Trophoblast cell (in vitro differentiated cells and primary cell): ENCODE measurements around the gene NADK2.

Experiments used
- DNase-seq, 2 donors: peaks; one replicate each; pipeline ENCODE4 v3.0.0-alpha.2; 2016
- H2AFZ ChIP-seq: 2 replicates; pipeline ENCODE4 v1.6.1; 2013; ENCODE audit warnings: low read length, moderate library complexity, mild to moderate bottlenecking; ENCODE audit not compliant: insufficient read depth, poor library complexity
- H2AK5ac ChIP-seq: 2 replicates; pipeline ENCODE4 v1.6.1; 2013; ENCODE audit warnings: mild to moderate bottlenecking, low read length
- H2BK120ac ChIP-seq: 2 replicates; pipeline ENCODE4 v1.6.1; 2013; ENCODE audit warnings: low read length, mild to moderate bottlenecking, moderate library complexity; ENCODE audit not compliant: insufficient read depth, poor library complexity
- H2BK12ac ChIP-seq: 2 replicates; pipeline ENCODE4 v1.6.1; 2013; ENCODE audit warnings: mild to moderate bottlenecking, low read length, moderate library complexity
- H2BK5ac ChIP-seq: 2 replicates; pipeline ENCODE4 v1.6.1; 2013; ENCODE audit warnings: low read length, low read depth, moderate library complexity, mild to moderate bottlenecking; ENCODE audit not compliant: poor library complexity
- H3K14ac ChIP-seq: 2 replicates; pipeline ENCODE4 v1.6.1; 2013; ENCODE audit warnings: mild to moderate bottlenecking, low read length
- H3K18ac ChIP-seq: 2 replicates; pipeline ENCODE4 v1.6.1; 2013; ENCODE audit warnings: mild to moderate bottlenecking, low read length
- H3K23ac ChIP-seq: 2 replicates; pipeline ENCODE4 v1.6.1; 2013; ENCODE audit warnings: low read length
- H3K27ac ChIP-seq: 2 replicates; pipeline ENCODE4 v1.5.1; 2013; ENCODE audit warnings: low read depth, mild to moderate bottlenecking, inconsistent platforms, low read length, moderate library complexity
- H3K27me3 ChIP-seq: 2 replicates; pipeline ENCODE4 v1.6.1; 2013; ENCODE audit warnings: inconsistent platforms, mild to moderate bottlenecking, low read length, moderate library complexity; ENCODE audit not compliant: insufficient read depth
- H3K36me3 ChIP-seq, 2 experiments: 1 replicate in 1 of 2; 2 replicates in 1 of 2; pipeline ENCODE4 v1.6.1; 2013; ENCODE audit warnings: low read length in 2 of 2, mild to moderate bottlenecking in 2 of 2, moderate library complexity in 1 of 2; ENCODE audit not compliant: insufficient read depth in 2 of 2, control insufficient read depth in 1 of 2
- H3K4ac ChIP-seq: 2 replicates; pipeline ENCODE4 v1.6.1; 2013; ENCODE audit warnings: low read depth, mild to moderate bottlenecking, low read length, moderate library complexity
- H3K4me1 ChIP-seq, 2 experiments: 1 replicate in 1 of 2; 2 replicates in 1 of 2; pipeline ENCODE4 v1.6.1; 2013; ENCODE audit warnings: low read length in 2 of 2, mild to moderate bottlenecking in 2 of 2, moderate library complexity in 1 of 2; ENCODE audit not compliant: insufficient read depth in 2 of 2, control insufficient read depth in 1 of 2
- H3K4me2 ChIP-seq: 2 replicates; pipeline ENCODE4 v1.6.1; 2013; ENCODE audit warnings: inconsistent platforms, mild to moderate bottlenecking, low read length, moderate library complexity
- H3K4me3 ChIP-seq: 2 replicates; pipeline ENCODE4 v1.5.1; 2013; ENCODE audit warnings: mild to moderate bottlenecking, low read depth, low read length, inconsistent platforms
- H3K79me1 ChIP-seq: one replicate; pipeline ENCODE4 v1.6.1; 2013; ENCODE audit warnings: low read length
- H3K79me2 ChIP-seq: 2 replicates; pipeline ENCODE4 v1.6.1; 2013; ENCODE audit warnings: low read length, mild to moderate bottlenecking; ENCODE audit not compliant: control insufficient read depth, insufficient read depth, poor library complexity
- H3K9ac ChIP-seq: 2 replicates; pipeline ENCODE4 v1.6.1; 2013; ENCODE audit warnings: mild to moderate bottlenecking, low read length
- H3K9me3 ChIP-seq: 2 replicates; pipeline ENCODE4 v1.6.1; 2013; ENCODE audit warnings: low read depth, mild to moderate bottlenecking, control low read depth, inconsistent platforms, low read length; ENCODE audit not compliant: insufficient read depth
- H4K12ac ChIP-seq: 2 replicates; pipeline ENCODE4 v1.6.1; 2013; ENCODE audit warnings: low read depth, mild to moderate bottlenecking, low read length, moderate library complexity
- H4K8ac ChIP-seq: 2 replicates; pipeline ENCODE4 v1.6.1; 2013; ENCODE audit warnings: low read depth, mild to moderate bottlenecking, low read length, moderate library complexity
- H4K91ac ChIP-seq: one replicate; pipeline ENCODE4 v1.6.1; 2013; ENCODE audit warnings: low read depth, mild to moderate bottlenecking, low read length, moderate library complexity
- WGBS: extraction: QIAGEN DNeasy Blood & Tissue Kit; methylation state at CpG from one replicate; pipeline ENCODE4 v1.1.7; 2013; ENCODE audit warnings: missing lambda C conversion rate; ENCODE audit not compliant: insufficient read length, insufficient coverage; ENCODE audit errors: extremely low coverage; 5-methylcytosine and 5-hydroxymethylcytosine counted together

The NADK2 gene

GRCh38 chr5:36150676-36151433 is 90.9 kb downstream of the NADK2 start:
- Histone ChIP-seq H3K23ac (no peak overlapping the region), H3K9me3 (no peaks in the 10 kb centered on the region), H3K4me1 (peaks cover 13 to 17% of the 10 kb centered on the region in 2 experiments), H3K4me3 (peak overlapping the region; percentile 95), H3K4me2 (peak overlapping the region; percentile 84), H3K9ac (peak overlapping the region; percentile 83), H3K36me3 (peaks cover 4 to 7% of the 10 kb centered on the region in 2 experiments), H3K79me2 (peaks cover 10% of the 10 kb centered on the region), H4K8ac (peak overlapping the region; percentile 55), H2BK12ac (no peak overlapping the region), H3K14ac (no peak overlapping the region), H4K12ac (no peak overlapping the region), H4K91ac (no peak overlapping the region), H2AFZ (peak overlapping the region; percentile 86), H2BK5ac (no peak overlapping the region), H3K4ac (no peak overlapping the region), H2BK120ac (no peak overlapping the region), H2AK5ac (no peak overlapping the region), H3K27ac (peak overlapping the region; percentile 54), H3K18ac (no peak overlapping the region), H3K27me3 (no peaks in the 10 kb centered on the region), H3K79me1 (peaks cover 19% of the 10 kb centered on the region)
- WGBS: no CpG with 5 or more reads among the region's 23 CpGs
- DNase-seq: peak; percentile 43 to 54

- no peak overlapping the region for H3K14ac ChIP-seq
- no peak overlapping the region for H3K23ac ChIP-seq
- no peak overlapping the region for H3K4me3 ChIP-seq
- H2AFZ ChIP-seq: no peak overlapping the region
- H3K18ac ChIP-seq: no peak overlapping the region
- H3K36me3 ChIP-seq: peaks cover 0 to 1% of the 10 kb centered on the region in 2 experiments
- peaks cover 7% of the 10 kb centered on the region for H3K79me1 ChIP-seq
- H4K12ac ChIP-seq: no peak overlapping the region
- H2AK5ac ChIP-seq: no peak overlapping the region
- no peak overlapping the region for H4K8ac ChIP-seq
- H2BK12ac ChIP-seq: no peak overlapping the region
- no peaks in the 10 kb centered on the region for H3K9me3 ChIP-seq
- WGBS: no CpG with 5 or more reads among the region's 2 CpGs
- H3K27me3 ChIP-seq: no peaks in the 10 kb centered on the region
- H3K79me2 ChIP-seq: peaks cover 2% of the 10 kb centered on the region
- peaks cover 0 to 2% of the 10 kb centered on the region in 2 experiments for H3K4me1 ChIP-seq
- no peak overlapping the region for H3K4me2 ChIP-seq
- H2BK5ac ChIP-seq: no peak overlapping the region
- no peak overlapping the region for H4K91ac ChIP-seq
- no peak overlapping the region for H2BK120ac ChIP-seq
- H3K9ac ChIP-seq: no peak overlapping the region
- DNase-seq: peak in 1 of 2 donors; percentile 33
- H3K4ac ChIP-seq: no peak overlapping the region
- H3K27ac ChIP-seq: no peak overlapping the region
Measured at GRCh38 chr5:36147681-36148080, 94.0 kb downstream of the NADK2 start.

GRCh38 chr5:36146390-36146789 is 95.3 kb downstream of the NADK2 start:
- Histone ChIP-seq H2AFZ (no peak overlapping the region), H2AK5ac (no peak overlapping the region), H3K79me2 (no peaks in the 10 kb centered on the region), H3K4me2 (no peak overlapping the region), H3K79me1 (peaks cover under 1% of the 10 kb centered on the region), H3K27ac (no peak overlapping the region), H3K18ac (no peak overlapping the region), H3K4me3 (no peak overlapping the region), H3K14ac (no peak overlapping the region), H2BK5ac (no peak overlapping the region), H4K91ac (no peak overlapping the region), H3K27me3 (no peaks in the 10 kb centered on the region), H3K4me1 (peaks cover 0 to 2% of the 10 kb centered on the region in 2 experiments), H3K9me3 (no peaks in the 10 kb centered on the region), H3K23ac (no peak overlapping the region), H3K4ac (no peak overlapping the region), H3K9ac (no peak overlapping the region), H2BK120ac (no peak overlapping the region), H3K36me3 (peaks cover 0 to 2% of the 10 kb centered on the region in 2 experiments), H2BK12ac (no peak overlapping the region), H4K12ac (no peak overlapping the region), H4K8ac (no peak overlapping the region)
- no peak for DNase-seq
- WGBS: no CpG with 5 or more reads among the region's 3 CpGs

GRCh38 chr5:36145311-36145710 is 96.4 kb downstream of the NADK2 start:
- no peaks in the 10 kb centered on the region for H3K27me3 ChIP-seq
- no peak overlapping the region for H2BK120ac ChIP-seq
- no peaks in the 10 kb centered on the region for H3K9me3 ChIP-seq
- no peak overlapping the region for H4K12ac ChIP-seq
- no peak overlapping the region for H3K9ac ChIP-seq
- H3K23ac ChIP-seq: no peak overlapping the region
- H2BK12ac ChIP-seq: no peak overlapping the region
- H3K4ac ChIP-seq: no peak overlapping the region
- no peak overlapping the region for H2AFZ ChIP-seq
- H3K79me2 ChIP-seq: no peaks in the 10 kb centered on the region
- no peak overlapping the region for H2BK5ac ChIP-seq
- H3K4me1 ChIP-seq: no peaks in the 10 kb centered on the region
- H3K14ac ChIP-seq: no peak overlapping the region
- no peak overlapping the region for H3K18ac ChIP-seq
- H4K8ac ChIP-seq: no peak overlapping the region
- no peaks in the 10 kb centered on the region for H3K79me1 ChIP-seq
- H2AK5ac ChIP-seq: no peak overlapping the region
- H4K91ac ChIP-seq: no peak overlapping the region
- no peak overlapping the region for H3K27ac ChIP-seq
- no peak overlapping the region for H3K4me3 ChIP-seq
- WGBS: no CpG with 5 or more reads among the region's 4 CpGs
- no peak overlapping the region for H3K4me2 ChIP-seq
- no peak for DNase-seq
- peaks cover 0 to 2% of the 10 kb centered on the region in 2 experiments for H3K36me3 ChIP-seq
